Uterus (tissue), 4 donors: ENCODE results near the gene EFTUD2. TPM values are rescaled to one million over a fixed set of nuclear protein-coding genes. Genes with fewer than 3 reads are reported as not detected.

Experiments
- DNase-seq, 2 donors: peaks; one replicate each; pipeline ENCODE4 v3.0.0-alpha.2; 2019 to 2020
- H3K27ac ChIP-seq, 2 donors: fragments of 200-600 bp; sonication (generic); 1 replicate in 1 of 2; 2 replicates in 1 of 2; pipeline ENCODE4 v1.5.1; 2016 to 2018
- H3K27me3 ChIP-seq, 2 donors: fragments of 200-600 bp; sonication (generic); one replicate each; pipeline ENCODE4 v1.5.1; 2018 to 2019; ENCODE audit warnings: control low read depth in 1 of 2
- H3K36me3 ChIP-seq, 2 donors: fragments of 200-600 bp; sonication (generic); one replicate each; pipeline ENCODE4 v1.5.1; 2019; ENCODE audit warnings: control low read depth in 1 of 2
- H3K4me1 ChIP-seq, 2 donors: fragments of 200-600 bp; sonication (generic); one replicate each; pipeline ENCODE4 v1.5.1; 2018 to 2019; ENCODE audit warnings: control low read depth in 1 of 2
- H3K4me3 ChIP-seq, 2 donors: fragments of 200-600 bp; sonication (generic); 1 replicate in 1 of 2; 2 replicates in 1 of 2; pipeline ENCODE4 v1.5.1; 2018 to 2019; ENCODE audit warnings: mild to moderate bottlenecking in 1 of 2
- H3K9me3 ChIP-seq, 2 donors: fragments of 200-600 bp; sonication (generic); one replicate each; pipeline ENCODE4 v1.5.1; 2019; ENCODE audit warnings: control low read depth in 1 of 2
- CTCF ChIP-seq, 4 experiments: fragments of 200-600 bp in 2 of 4; fragments of 450-650 bp in 2 of 4; sonication (generic) in 2 of 4; IDR thresholded peaks; one replicate each; pipeline ENCODE4 v1.5.1; 2016 to 2019; ENCODE audit warnings: antibody characterized with exemption in 4 of 4, mild to moderate bottlenecking in 2 of 4, moderate library complexity in 1 of 4
- POLR2A ChIP-seq, 2 donors: fragments of 450-650 bp; IDR thresholded peaks; one replicate each; pipeline ENCODE4 v1.6.1; 2016; ENCODE audit warnings: antibody characterized with exemption in 2 of 2, mild to moderate bottlenecking in 1 of 2, moderate library complexity in 1 of 2
- intact Hi-C: fragments of 100-400 bp; cut with DNase I; formaldehyde crosslinking; loops from one replicate; pipeline ENCODE4 v1.15.1; 2023; ENCODE audit warnings: low total_unique reads
- total RNA-seq, 4 donors: library from RNA; depleted of rRNA in 3 of 4; stranded (reverse); fragments of >200 nt in 3 of 4; gene quantifications; one replicate each; pipeline versions ENCODE4 v1.1.0 to v1.2.4, GENCODE V29; 2014 to 2023
- donor health status: DM: yes; HTN: yes; CAD: no.

Gene EFTUD2
- total RNA-seq, 4 donors from 2014 or later, result 12.4 to 129 (median 64.7) TPM

GRCh38 chr17:44879376-44879775 is 19.9 kb downstream of the EFTUD2 start:
- no peaks in the 10 kb centered on the region for H3K4me1 ChIP-seq
- H3K9me3 ChIP-seq, result no peaks in the 10 kb centered on the region
- H3K27me3 ChIP-seq, result no peaks in the 10 kb centered on the region
- no peaks in the 10 kb centered on the region for H3K36me3 ChIP-seq
- no peak overlapping the region for H3K27ac ChIP-seq
- no peak overlapping the region for H3K4me3 ChIP-seq
- no peak for DNase-seq
- TF ChIP-seq POLR2A (IDR thresholded peaks at IDR 0.05) (no peak), CTCF (IDR thresholded peaks at IDR 0.05) (no peak)
- intact Hi-C loops, result no loop called here

GRCh38 chr17:44878627-44879221 is 20.5 kb downstream of the EFTUD2 start:
- DNase-seq, result peak in 1 of 2 donors; percentile 57
- no peak overlapping the region for H3K4me3 ChIP-seq
- no peaks in the 10 kb centered on the region for H3K4me1 ChIP-seq
- H3K9me3 ChIP-seq, result no peaks in the 10 kb centered on the region
- no peaks in the 10 kb centered on the region for H3K27me3 ChIP-seq
- intact Hi-C loops, result no loop called here
- TF ChIP-seq CTCF (IDR thresholded peaks at IDR 0.05), result peak; percentile 57 to 66 (median 64)
- TF ChIP-seq POLR2A (IDR thresholded peaks at IDR 0.05), result no peak
- H3K27ac ChIP-seq, result no peak overlapping the region
- no peaks in the 10 kb centered on the region for H3K36me3 ChIP-seq

GRCh38 chr17:44877121-44877520 is 22.1 kb downstream of the EFTUD2 start:
- no peaks in the 10 kb centered on the region for H3K36me3 ChIP-seq
- intact Hi-C loops, result no loop called here

GRCh38 chr17:44875761-44876160 is 23.5 kb downstream of the EFTUD2 start:
- no peak for DNase-seq
- no peaks in the 10 kb centered on the region for H3K36me3 ChIP-seq

More at GRCh38 chr17:44877121-44877520, 22.1 kb downstream of the EFTUD2 start:
- no peak for DNase-seq
- Histone ChIP-seq H3K4me3 (no peak overlapping the region), H3K27ac (no peak overlapping the region), H3K4me1 (no peaks in the 10 kb centered on the region), H3K27me3 (no peaks in the 10 kb centered on the region), H3K9me3 (no peaks in the 10 kb centered on the region)
- TF ChIP-seq POLR2A (IDR thresholded peaks at IDR 0.05) (no peak), CTCF (IDR thresholded peaks at IDR 0.05) (no peak)

More at GRCh38 chr17:44875761-44876160, 23.5 kb downstream of the EFTUD2 start:
- Histone ChIP-seq H3K9me3 (no peaks in the 10 kb centered on the region), H3K4me3 (no peak overlapping the region), H3K27ac (no peak overlapping the region), H3K4me1 (no peaks in the 10 kb centered on the region), H3K27me3 (no peaks in the 10 kb centered on the region)
- TF ChIP-seq CTCF (IDR thresholded peaks at IDR 0.05) (no peak), POLR2A (IDR thresholded peaks at IDR 0.05) (no peak)
- intact Hi-C loops, result no loop called here
